Liver (tissue), 9 donors: ENCODE results near the gene PREX1. TPM values are rescaled to one million over a fixed set of nuclear protein-coding genes. Genes with fewer than 3 reads are reported as not detected.

ENCODE experiments used
- DNase-seq: peaks from one replicate; pipeline ENCODE4 v3.0.0-alpha.2; 2017; ENCODE audit warnings: low spot score
- H3K27ac ChIP-seq, 2 donors: one replicate each; pipeline ENCODE4 v1.7.0; 2013; ENCODE audit warnings: inconsistent platforms in 2 of 2, low read length in 2 of 2, control low read depth in 1 of 2, low read depth in 1 of 2, mild to moderate bottlenecking in 1 of 2
- H3K27me3 ChIP-seq, 4 donors: one replicate each; pipeline versions ENCODE4 v1.6.1 to v1.7.0; 2013; ENCODE audit warnings: low read length in 3 of 4, inconsistent platforms in 1 of 4, mild to moderate bottlenecking in 1 of 4, moderate library complexity in 1 of 4; ENCODE audit not compliant: control insufficient read depth in 4 of 4, insufficient read depth in 4 of 4
- H3K36me3 ChIP-seq, 4 donors: one replicate each; pipeline versions ENCODE4 v1.6.1 to v1.7.0; 2013; ENCODE audit warnings: low read length in 3 of 4, mild to moderate bottlenecking in 3 of 4, low read depth in 1 of 4, moderate library complexity in 1 of 4; ENCODE audit not compliant: control insufficient read depth in 4 of 4, insufficient read depth in 3 of 4
- H3K4me1 ChIP-seq, 4 donors: one replicate each; pipeline versions ENCODE4 v1.6.1 to v1.7.0; 2013; ENCODE audit warnings: low read length in 3 of 4, mild to moderate bottlenecking in 3 of 4, moderate library complexity in 1 of 4; ENCODE audit not compliant: control insufficient read depth in 4 of 4, insufficient read depth in 4 of 4
- H3K4me3 ChIP-seq, 3 donors: one replicate each; pipeline versions ENCODE4 v1.6.1 to v1.7.0; 2013; ENCODE audit warnings: low read length in 3 of 3, control low read depth in 1 of 3, low read depth in 1 of 3, mild to moderate bottlenecking in 1 of 3
- H3K9ac ChIP-seq, 2 donors: one replicate each; pipeline ENCODE4 v1.7.0; 2013; ENCODE audit warnings: low read length in 2 of 2, mild to moderate bottlenecking in 2 of 2, moderate library complexity in 2 of 2, control low read depth in 1 of 2, low read depth in 1 of 2
- H3K9me3 ChIP-seq, 4 donors: one replicate each; pipeline versions ENCODE4 v1.6.1 to v1.7.0; 2013; ENCODE audit warnings: low read length in 3 of 4; ENCODE audit not compliant: control insufficient read depth in 4 of 4
- ATF3 ChIP-seq: IDR thresholded peaks from 2 replicates; pipeline ENCODE4 v1.6.1; 2016; ENCODE audit warnings: antibody characterized with exemption
- CTCF ChIP-seq: fragments of 150-350 bp; IDR thresholded peaks from 2 replicates; pipeline ENCODE4 v1.5.1; 2017; ENCODE audit warnings: improper control_type of control experiment, low read depth, low read length; ENCODE audit not compliant: missing input control
- EGR1 ChIP-seq, 2 donors: IDR thresholded peaks; 2 replicates each; pipeline ENCODE4 v1.6.1; 2016 to 2018; ENCODE audit warnings: antibody characterized with exemption in 2 of 2, low read depth in 2 of 2
- FOXA1 ChIP-seq: IDR thresholded peaks from 2 replicates; pipeline ENCODE4 v1.6.1; 2016; ENCODE audit warnings: antibody characterized with exemption
- FOXA2 ChIP-seq: IDR thresholded peaks from 2 replicates; pipeline ENCODE4 v1.6.1; 2016; ENCODE audit warnings: antibody characterized with exemption
- GABPA ChIP-seq, 2 donors: IDR thresholded peaks in 1 of 2; conservative IDR thresholded peaks in 1 of 2; 2 replicates each; pipeline ENCODE4 v1.6.1; 2016; ENCODE audit warnings: antibody characterized with exemption in 2 of 2, mild to moderate bottlenecking in 1 of 2, moderate library complexity in 1 of 2
- HNF4A ChIP-seq, 2 donors: conservative IDR thresholded peaks; 2 replicates each; pipeline ENCODE4 v1.6.1; 2016; ENCODE audit warnings: antibody characterized with exemption in 2 of 2, mild to moderate bottlenecking in 2 of 2
- HNF4G ChIP-seq: IDR thresholded peaks from 2 replicates; pipeline ENCODE4 v1.6.1; 2016; ENCODE audit warnings: antibody characterized with exemption
- JUND ChIP-seq, 2 donors: IDR thresholded peaks; 2 replicates each; pipeline ENCODE4 v1.6.1; 2016; ENCODE audit warnings: antibody characterized with exemption in 2 of 2
- NR2F2 ChIP-seq: IDR thresholded peaks from 2 replicates; pipeline ENCODE4 v1.6.1; 2016; ENCODE audit warnings: antibody characterized with exemption
- RAD21 ChIP-seq, 2 donors: IDR thresholded peaks; 2 replicates each; pipeline ENCODE4 v1.6.1; 2016; ENCODE audit warnings: antibody characterized with exemption in 2 of 2, mild to moderate bottlenecking in 2 of 2
- REST ChIP-seq: IDR thresholded peaks from 2 replicates; pipeline ENCODE4 v1.6.1; 2016; ENCODE audit warnings: antibody characterized with exemption, mild to moderate bottlenecking
- RXRA ChIP-seq, 2 donors: IDR thresholded peaks; 2 replicates each; pipeline ENCODE4 v1.6.1; 2017 to 2018; ENCODE audit warnings: antibody characterized with exemption in 2 of 2, mild to moderate bottlenecking in 1 of 2
- SP1 ChIP-seq: IDR thresholded peaks from 2 replicates; pipeline ENCODE4 v1.6.1; 2018; ENCODE audit warnings: antibody characterized with exemption, mild to moderate bottlenecking
- TAF1 ChIP-seq: conservative IDR thresholded peaks from 2 replicates; pipeline ENCODE4 v1.6.1; 2016; ENCODE audit warnings: antibody characterized with exemption, mild to moderate bottlenecking
- ZBTB33 ChIP-seq: IDR thresholded peaks from 2 replicates; pipeline ENCODE4 v1.6.1; 2016; ENCODE audit warnings: antibody characterized with exemption
- WGBS: extraction: QIAGEN DNeasy Blood & Tissue Kit; methylation state at CpG from one replicate; pipeline ENCODE4 v1.1.7; 2013; 5-methylcytosine and 5-hydroxymethylcytosine counted together
- polyA plus RNA-seq, 2 donors: library from polyadenylated mRNA; stranded (reverse) in 1 of 2; unstranded in 1 of 2; fragments of 200-250 nt in 1 of 2; fragments of >200 nt in 1 of 2; fragmentation: Nextera tagmentation in 1 of 2; extraction: Ambion mirVana in 1 of 2; gene quantifications; one replicate each; pipeline versions ENCODE4 v1.2.1 to v1.2.3, GENCODE V29; 2013 to 2015
- total RNA-seq, 2 donors: library from RNA; depleted of rRNA; stranded (reverse); fragments of >200 nt; gene quantifications; one replicate each; pipeline ENCODE4 v1.2.3, GENCODE V29; 2014
- donor health status: healthy.
- donor health status: healthy.
- donor health status: healthy.
- donor health status: healthy.
- donor health status: healthy.

PREX1 gene
- total and polyA plus RNA-seq, 4 donors = 2.2 to 18.0 (median 10.8) TPM

- 93% methylated on average over 8 of the region's 8 CpGs for WGBS
- Histone ChIP-seq H3K36me3 (peaks cover 0 to 2% (median 0%) of the 10 kb centered on the region in 4 donors), H3K27me3 (no peaks in the 10 kb centered on the region), H3K4me3 (no peak overlapping the region), H3K9me3 (no peaks in the 10 kb centered on the region), H3K27ac (no peak overlapping the region), H3K9ac (no peak overlapping the region), H3K4me1 (peaks cover 0 to 5% (median 0%) of the 10 kb centered on the region in 4 donors)
- TF ChIP-seq RXRA (IDR thresholded peaks at IDR 0.05) = no peak
- DNase-seq = no peak
Measured at GRCh38 chr20:48737434-48738093, 90.2 kb downstream of the PREX1 start.

GRCh38 chr20:48736636-48737035 lies 91.2 kb downstream of the PREX1 start:
- Histone ChIP-seq H3K27ac (no peak overlapping the region), H3K36me3 (peaks cover 0 to 2% (median 0%) of the 10 kb centered on the region in 4 donors), H3K4me3 (no peak overlapping the region), H3K9ac (no peak overlapping the region), H3K27me3 (no peaks in the 10 kb centered on the region), H3K9me3 (no peaks in the 10 kb centered on the region), H3K4me1 (peaks cover 0 to 5% (median 0%) of the 10 kb centered on the region in 4 donors)
- DNase-seq = no peak
- 92% methylated on average over 2 of the region's 2 CpGs for whole genome bisulfite sequencing
- TF ChIP-seq GABPA (IDR thresholded peaks at IDR 0.05 in 1 of 2, conservative IDR thresholded peaks at IDR 0.05 in 1 of 2) = no peak
- TF ChIP-seq SP1 = no peak
- TF ChIP-seq JUND (IDR thresholded peaks at IDR 0.05) = no peak

- no peak for DNase-seq
- Histone ChIP-seq H3K4me1 (peaks cover 0 to 5% (median 0%) of the 10 kb centered on the region in 4 donors), H3K9ac (no peak overlapping the region), H3K9me3 (no peaks in the 10 kb centered on the region), H3K4me3 (no peak overlapping the region), H3K36me3 (peaks cover 0 to 2% (median 0%) of the 10 kb centered on the region in 4 donors), H3K27ac (no peak overlapping the region), H3K27me3 (no peaks in the 10 kb centered on the region)
- no peak for TF ChIP-seq SP1
- no peak for TF ChIP-seq ATF3
- no peak for TF ChIP-seq FOXA1
- no peak for TF ChIP-seq HNF4A (conservative IDR thresholded peaks at IDR 0.05)
- no peak for TF ChIP-seq CTCF
- no peak for TF ChIP-seq JUND (IDR thresholded peaks at IDR 0.05)
- no peak for TF ChIP-seq EGR1 (IDR thresholded peaks at IDR 0.05; ENCODE audit: low read depth in 2 of 2)
- TF ChIP-seq HNF4G = no peak
- no peak for TF ChIP-seq FOXA2
- TF ChIP-seq TAF1 = no peak
- no peak for TF ChIP-seq RXRA (IDR thresholded peaks at IDR 0.05)
- TF ChIP-seq REST = no peak
- no peak for TF ChIP-seq ZBTB33
- TF ChIP-seq NR2F2 = no peak
- no peak for TF ChIP-seq RAD21 (IDR thresholded peaks at IDR 0.05)
- TF ChIP-seq GABPA (IDR thresholded peaks at IDR 0.05 in 1 of 2, conservative IDR thresholded peaks at IDR 0.05 in 1 of 2) = no peak
Measured at GRCh38 chr20:48736231-48736630, 91.6 kb downstream of the PREX1 start.
